ENCODE results near the gene PLCB1.
A peak's percentile ranks its signal among the peaks of the same experiment; 100 is the strongest.

PLCB1 gene

GRCh38 chr20:8129211-8129976 lies 2.7 kb upstream of the PLCB1 start:
- DNase-seq = no peak

DNA sequence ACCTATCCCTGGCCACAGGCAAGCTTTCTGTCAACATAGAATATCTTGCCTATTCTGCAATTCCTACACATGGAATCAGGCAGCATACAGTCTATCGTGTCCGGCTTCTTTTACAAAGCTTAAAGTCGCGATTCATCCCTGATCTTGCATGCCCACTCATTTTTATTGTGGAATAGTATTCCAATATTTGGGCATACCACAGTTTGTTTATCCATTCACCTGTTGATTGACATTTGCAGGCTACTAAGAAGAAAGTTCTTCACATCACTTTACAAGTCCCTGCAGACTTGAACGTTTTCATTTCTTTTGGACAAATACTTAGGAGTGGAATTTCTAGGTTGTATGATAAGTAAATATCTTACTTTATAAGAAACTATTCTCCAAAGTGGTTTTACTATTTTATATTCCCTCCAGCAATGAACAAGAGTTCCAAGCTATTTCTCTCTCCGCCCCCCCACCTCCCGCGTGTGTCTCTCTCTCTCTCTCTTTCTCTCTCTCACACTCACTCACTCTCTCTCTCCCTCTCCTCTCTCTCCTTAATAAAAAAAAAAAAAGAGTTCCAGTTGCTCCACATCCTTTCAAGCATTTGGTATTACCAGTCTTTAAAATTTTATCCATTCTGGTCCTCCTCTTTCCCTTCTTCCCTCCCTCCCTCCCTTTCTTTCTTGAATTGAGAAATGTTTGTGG lies 1.1 kb upstream of the PLCB1 start:
- DNase-seq = no peak

- peak; percentile 20 for DNase-seq
Observed at GRCh38 chr20:8132484-8133309, 631 bp downstream of the PLCB1 start.

DNA sequence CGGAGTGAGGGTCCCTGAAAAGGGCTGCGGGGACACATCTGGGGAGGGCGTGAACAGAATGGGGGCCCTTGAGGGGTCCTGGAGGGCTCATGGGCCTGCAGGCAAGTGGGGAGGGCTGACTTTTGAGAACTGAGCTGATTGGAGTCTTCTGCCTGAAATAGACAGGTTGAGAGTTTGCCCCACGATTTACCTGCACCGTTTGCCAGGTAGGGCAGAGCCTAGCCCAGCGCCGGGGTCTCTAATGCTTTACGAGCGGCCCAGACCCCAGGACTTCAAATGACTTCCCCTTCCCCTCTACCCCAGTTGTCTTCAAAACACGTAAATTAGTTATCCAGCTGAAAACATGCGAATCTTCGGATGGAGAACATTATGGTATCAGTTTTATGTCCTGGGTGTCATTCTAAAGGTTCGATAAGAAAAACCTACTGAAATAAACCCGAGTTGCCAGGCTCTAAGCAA lies 1.3 kb downstream of the PLCB1 start:
- DNase-seq = no peak

- peak; percentile 43 for DNase-seq
Observed at GRCh38 chr20:8133851-8134451, 1.9 kb downstream of the PLCB1 start.

DNA sequence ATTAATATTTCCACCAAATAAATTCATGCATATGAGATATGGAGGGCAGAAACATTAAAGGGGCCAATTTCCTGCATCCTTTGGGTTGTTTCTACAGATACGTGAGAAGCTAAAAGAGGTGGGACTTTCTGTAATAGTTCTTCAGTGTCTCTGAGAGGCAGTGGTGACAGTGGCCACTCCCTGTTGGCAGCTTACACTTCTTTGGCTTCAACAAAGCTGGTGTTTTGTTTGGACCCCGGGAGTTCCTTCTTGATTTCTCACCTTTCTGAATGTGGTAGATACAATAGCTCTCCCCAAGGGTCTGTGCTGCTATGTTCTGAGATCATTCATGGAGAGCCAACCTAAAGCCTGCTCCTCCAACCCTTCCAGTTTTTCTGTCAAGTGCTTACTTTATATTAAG lies 7.8 kb downstream of the PLCB1 start:
- no peak for DNase-seq

GRCh38 chr20:8143474-8143873 lies 11.4 kb downstream of the PLCB1 start:
- DNase-seq = no peak

DNA sequence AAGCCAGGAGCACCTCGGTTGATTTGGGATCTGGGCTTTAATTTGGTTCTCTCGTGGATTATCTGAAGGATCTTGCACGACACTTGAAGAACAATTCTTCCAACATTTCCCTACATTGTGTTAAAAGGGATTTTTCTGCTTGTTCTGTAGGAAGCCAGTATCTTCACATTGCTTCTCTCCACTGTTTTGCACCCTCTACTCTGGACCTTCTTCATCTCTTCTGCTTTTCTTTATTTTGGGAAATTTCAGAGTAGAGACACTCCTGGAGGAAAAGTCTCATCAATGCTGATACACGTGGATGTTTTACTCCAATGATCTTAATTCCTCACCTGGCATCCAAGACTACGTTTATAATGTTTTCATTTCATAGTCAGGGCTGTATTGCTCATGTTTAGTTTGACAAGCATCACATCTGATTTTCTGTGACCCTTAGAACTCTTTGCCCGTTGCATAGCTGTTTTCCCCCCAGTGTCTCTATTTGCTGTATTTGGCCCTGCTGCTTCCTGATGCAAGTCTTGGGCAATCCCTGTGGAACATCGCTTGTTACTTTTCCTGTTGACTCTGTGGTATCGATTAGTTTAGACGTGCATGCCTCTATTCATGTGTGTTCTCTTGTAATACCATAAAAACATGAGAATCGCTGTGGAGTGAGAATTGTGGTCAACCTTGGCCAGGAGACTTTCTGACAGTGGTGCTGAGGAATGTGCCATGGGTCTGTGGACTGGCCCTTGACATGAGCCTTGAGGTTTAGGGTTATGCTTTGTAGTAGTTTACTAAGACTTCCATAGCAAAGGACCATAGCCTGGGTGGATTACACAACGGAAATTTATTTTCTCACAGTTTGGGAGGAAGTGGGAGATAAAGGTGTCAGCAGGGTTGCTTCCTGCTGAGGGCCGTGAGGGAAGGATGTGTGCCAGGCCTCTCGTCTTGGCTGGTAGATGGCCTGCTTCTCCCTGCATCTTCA lies 12.5 kb downstream of the PLCB1 start:
- DNase-seq = no peak

GRCh38 chr20:8145246-8146168 lies 13.4 kb downstream of the PLCB1 start:
- no peak for DNase-seq

DNA sequence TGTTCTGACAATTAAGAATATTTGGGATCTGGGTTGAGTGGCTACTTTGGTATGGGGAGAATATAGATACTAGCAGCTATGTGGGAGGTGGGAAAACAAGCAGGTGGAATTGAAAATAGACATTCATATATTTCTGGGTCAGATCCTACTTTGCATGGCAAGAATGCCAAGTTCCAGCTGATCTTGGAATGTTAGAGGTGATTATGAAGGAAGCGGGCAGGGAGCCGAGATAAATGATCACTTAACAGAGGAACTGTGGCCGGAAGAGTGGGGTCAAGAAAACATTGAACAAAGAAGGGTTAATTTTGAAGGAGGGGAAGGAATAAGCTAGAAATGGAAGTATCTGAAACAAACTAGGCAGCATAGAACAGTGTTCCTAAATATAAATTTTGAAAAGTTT lies 15.4 kb downstream of the PLCB1 start:
- no peak for DNase-seq

- no peak for DNase-seq
Observed at GRCh38 chr20:8148501-8148900, 16.4 kb downstream of the PLCB1 start.

GRCh38 chr20:8150591-8150990 lies 18.5 kb downstream of the PLCB1 start:
- no peak for DNase-seq

DNA sequence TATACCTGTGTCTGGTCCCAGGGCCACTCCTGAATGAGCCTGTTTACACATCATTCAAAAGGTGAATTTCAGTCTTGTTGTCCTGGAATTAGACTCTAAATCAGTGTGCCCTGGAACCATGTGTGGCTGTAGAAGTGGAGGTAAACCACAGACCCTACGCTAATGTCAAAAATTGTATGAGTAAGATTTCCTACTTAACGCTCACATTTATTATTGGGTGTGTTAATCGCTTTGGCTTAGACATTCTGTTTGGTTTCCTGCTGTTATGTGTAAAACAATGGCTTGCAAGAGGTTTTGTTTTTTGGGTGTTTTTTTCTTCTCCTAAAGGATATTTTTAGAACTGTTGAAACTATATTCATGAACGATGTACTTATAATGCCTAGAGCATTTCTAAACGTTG lies 19.3 kb downstream of the PLCB1 start:
- DNase-seq = no peak

- no peak for DNase-seq
Observed at GRCh38 chr20:8152183-8152582, 20.1 kb downstream of the PLCB1 start.

DNA sequence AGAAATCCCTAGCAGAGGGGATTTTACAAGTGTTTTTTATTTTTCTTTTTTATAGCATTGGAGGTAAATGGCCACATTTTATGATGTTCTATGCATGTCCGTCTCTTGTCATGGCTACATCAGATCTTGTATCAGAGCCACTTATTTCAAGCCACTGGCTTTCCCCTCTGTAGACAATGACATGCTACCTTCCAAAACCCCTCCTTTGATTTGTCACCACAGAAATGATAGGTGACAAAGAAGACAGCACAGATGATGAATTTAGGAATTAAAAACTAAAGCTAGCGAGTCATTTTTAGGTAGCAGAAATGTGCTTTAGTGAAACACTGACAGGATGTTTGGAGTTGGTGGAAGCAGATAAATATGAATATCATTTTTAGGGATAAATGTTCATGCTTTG lies 20.8 kb downstream of the PLCB1 start:
- no peak for DNase-seq

DNA sequence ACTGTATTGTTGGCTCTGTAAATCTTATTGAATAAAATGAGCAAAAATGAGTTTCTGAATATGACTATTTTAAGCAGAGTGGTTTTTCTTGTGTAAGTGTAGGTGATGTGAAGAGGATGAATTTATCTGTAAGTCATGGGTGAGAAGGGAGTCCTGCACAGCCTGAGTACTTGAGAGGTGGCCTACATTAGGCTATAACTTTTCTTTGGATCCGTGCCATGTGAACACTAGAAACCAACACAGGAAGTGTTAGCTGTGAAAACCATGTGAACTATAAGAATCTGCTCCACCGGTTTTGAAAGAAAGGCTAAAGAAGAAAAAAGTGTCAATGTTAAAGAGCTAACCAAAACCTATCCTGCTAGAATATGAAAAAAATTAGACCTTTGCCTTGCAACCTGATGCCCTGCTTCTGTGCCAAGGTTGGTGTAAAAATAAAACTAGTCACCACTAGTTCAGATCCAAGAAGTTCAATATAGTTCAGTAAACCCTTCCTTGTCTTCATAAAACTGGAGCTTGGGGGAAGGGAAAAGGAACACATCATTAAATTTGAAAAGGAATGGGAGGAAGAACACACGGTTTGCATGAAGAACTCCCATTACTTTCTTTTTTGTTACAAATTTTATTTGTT lies 21.3 kb downstream of the PLCB1 start:
- DNase-seq = no peak

DNA sequence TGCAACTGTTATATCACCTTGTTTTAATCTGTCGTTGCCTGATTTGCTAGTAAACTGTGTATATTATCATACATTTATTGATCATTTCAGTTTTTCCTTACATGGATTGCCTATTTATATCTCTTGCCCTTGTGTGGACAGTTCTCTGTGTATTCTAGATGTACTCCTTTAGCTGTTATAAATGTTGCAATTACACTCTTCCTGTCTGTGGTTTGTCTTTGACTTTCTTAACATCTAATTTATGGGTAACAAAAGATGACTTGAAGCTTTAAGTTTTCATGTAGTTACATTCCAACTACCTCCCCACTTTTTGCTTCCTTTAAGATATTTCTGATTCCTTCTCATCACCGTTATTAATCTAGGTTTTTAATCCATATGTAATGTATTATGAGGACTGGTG lies 22.6 kb downstream of the PLCB1 start:
- no peak for DNase-seq

- DNase-seq = no peak
Observed at GRCh38 chr20:8155229-8155628, 23.2 kb downstream of the PLCB1 start.

DNA sequence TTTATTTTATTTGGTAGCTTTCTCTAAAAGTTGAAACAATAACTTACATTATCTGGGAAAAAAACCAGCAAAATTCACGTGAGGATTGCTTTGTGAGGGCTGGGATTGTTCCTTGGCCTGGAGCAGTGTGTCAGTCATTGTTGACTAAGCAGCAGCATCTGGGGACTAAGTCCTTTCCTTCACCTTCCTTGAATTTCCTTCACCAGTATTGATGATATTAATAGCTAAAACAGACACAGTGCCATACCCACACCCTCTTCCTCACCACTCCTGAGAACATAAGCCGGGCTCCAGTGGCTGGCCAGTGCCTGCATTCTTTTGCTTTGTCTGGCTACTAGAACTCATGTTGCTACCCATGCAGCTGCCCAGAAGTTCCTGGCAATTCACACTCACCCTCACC lies 23.7 kb downstream of the PLCB1 start:
- DNase-seq = no peak

Measured in NCI-H524 treated with DMSO at 0.1 percent for 48 hours (cell line).